ENCODE results near the gene BICD2.

DNA sequence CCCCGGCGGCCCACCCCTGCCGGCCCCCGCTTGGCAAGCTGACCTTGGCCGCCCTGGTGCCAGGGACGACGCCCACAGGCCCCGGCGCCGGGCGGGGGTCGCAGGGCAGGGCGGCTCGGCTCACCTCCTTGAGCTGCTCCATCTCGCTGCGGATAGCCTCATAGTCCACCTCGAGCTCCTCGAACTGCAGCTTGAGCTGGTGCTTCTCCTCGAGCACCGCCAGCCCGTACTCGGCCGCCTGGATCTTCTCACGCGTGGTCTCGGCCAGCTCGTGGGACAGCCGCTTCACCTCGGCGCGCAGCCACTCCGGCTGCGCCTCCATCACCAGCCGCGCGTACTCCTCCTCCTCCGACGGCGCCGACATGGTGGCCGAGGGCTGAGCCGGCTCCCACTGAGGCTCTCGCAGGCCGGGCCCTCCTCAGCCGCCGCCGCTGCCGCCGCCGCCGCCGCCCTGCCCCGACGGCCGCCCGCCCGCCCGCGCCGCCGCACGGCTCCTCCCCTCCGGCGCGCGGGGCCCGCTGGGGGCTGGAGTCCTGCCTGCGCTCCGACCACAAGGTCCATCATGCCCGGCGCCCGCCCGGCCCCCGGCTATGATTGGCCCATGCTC is at the start of gene BICD2:
- TF ChIP-seq CTCF (conservative IDR thresholded peaks at IDR 0.05) (no peak), EZH2 (IDR thresholded peaks at IDR 0.05; ENCODE audit: low read depth) (no peak)

All from PC-9 (cell line).